PFSK-1 (cell line): ENCODE data around the gene SRRT.
A peak's percentile ranks its signal among the peaks of the same experiment; 100 is the strongest.

ENCODE experiments used
- FOXP2 ChIP-seq: optimal IDR thresholded peaks from 2 replicates; pipeline ENCODE3; 2011; ENCODE audit warnings: borderline replicate concordance, control low read depth, inconsistent platforms; ENCODE audit not compliant: insufficient read depth; ENCODE audit errors: extremely low read length, extremely low read depth
- POLR2AphosphoS5 ChIP-seq: IDR thresholded peaks from 2 replicates; pipeline ENCODE4 v1.6.1; 2012; ENCODE audit warnings: low read depth, mild to moderate bottlenecking, control low read depth, low read length, moderate library complexity
- SIN3A ChIP-seq: IDR thresholded peaks from 2 replicates; pipeline ENCODE4 v1.6.1; 2012; ENCODE audit warnings: mild to moderate bottlenecking, low read length, moderate library complexity, borderline replicate concordance; ENCODE audit not compliant: insufficient read depth
- TAF1 ChIP-seq: IDR thresholded peaks from 2 replicates; pipeline ENCODE4 v1.6.1; 2012; ENCODE audit warnings: low read length, control low read depth, borderline replicate concordance; ENCODE audit not compliant: insufficient read depth
- TF ChIP-seq, protein P1 (sequence below), 2 experiments: IDR thresholded peaks; 2 replicates each; pipeline versions ENCODE4 v1.6.1 to v1.8.0; 2011 to 2012; ENCODE audit warnings: low read depth in 2 of 2, low read length in 2 of 2, control low read depth in 1 of 2, inconsistent platforms in 1 of 2, mild to moderate bottlenecking in 1 of 2, moderate library complexity in 1 of 2; ENCODE audit not compliant: insufficient read depth in 1 of 2

SRRT gene

DNA sequence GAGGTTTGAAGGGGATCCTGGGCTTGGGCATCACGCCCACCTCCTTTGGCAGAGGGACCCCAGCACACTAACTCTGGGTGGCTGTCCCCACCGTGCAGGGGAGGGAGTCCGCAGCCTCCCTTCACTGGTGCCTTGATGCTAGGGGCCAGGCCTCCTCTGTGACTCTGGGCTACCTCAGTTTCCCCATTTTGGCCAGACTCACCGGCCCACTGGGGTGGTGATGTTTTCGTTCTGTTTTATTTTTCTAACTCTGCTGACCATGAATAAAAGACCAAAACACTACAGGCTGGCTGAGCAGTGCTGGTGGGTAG, 8.2 kb upstream of the SRRT start:
- TF ChIP-seq SIN3A (no peak), POLR2AphosphoS5 (no peak), FOXP2 (no peak), TAF1 (no peak)
- TF ChIP-seq, protein P1, sequence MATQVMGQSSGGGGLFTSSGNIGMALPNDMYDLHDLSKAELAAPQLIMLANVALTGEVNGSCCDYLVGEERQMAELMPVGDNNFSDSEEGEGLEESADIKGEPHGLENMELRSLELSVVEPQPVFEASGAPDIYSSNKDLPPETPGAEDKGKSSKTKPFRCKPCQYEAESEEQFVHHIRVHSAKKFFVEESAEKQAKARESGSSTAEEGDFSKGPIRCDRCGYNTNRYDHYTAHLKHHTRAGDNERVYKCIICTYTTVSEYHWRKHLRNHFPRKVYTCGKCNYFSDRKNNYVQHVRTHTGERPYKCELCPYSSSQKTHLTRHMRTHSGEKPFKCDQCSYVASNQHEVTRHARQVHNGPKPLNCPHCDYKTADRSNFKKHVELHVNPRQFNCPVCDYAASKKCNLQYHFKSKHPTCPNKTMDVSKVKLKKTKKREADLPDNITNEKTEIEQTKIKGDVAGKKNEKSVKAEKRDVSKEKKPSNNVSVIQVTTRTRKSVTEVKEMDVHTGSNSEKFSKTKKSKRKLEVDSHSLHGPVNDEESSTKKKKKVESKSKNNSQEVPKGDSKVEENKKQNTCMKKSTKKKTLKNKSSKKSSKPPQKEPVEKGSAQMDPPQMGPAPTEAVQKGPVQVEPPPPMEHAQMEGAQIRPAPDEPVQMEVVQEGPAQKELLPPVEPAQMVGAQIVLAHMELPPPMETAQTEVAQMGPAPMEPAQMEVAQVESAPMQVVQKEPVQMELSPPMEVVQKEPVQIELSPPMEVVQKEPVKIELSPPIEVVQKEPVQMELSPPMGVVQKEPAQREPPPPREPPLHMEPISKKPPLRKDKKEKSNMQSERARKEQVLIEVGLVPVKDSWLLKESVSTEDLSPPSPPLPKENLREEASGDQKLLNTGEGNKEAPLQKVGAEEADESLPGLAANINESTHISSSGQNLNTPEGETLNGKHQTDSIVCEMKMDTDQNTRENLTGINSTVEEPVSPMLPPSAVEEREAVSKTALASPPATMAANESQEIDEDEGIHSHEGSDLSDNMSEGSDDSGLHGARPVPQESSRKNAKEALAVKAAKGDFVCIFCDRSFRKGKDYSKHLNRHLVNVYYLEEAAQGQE (IDR thresholded peaks at IDR 0.05; ENCODE audit: insufficient read depth in 1 of 2, low read depth in 2 of 2, low read length in 2 of 2) = no peak

- no peak for TF ChIP-seq FOXP2
- no peak for TF ChIP-seq SIN3A
- TF ChIP-seq POLR2AphosphoS5 = peak; percentile 28; the same call in 1 of the 2 replicates
- TF ChIP-seq, protein P1 (IDR thresholded peaks at IDR 0.05; ENCODE audit: insufficient read depth in 1 of 2, low read depth in 2 of 2, low read length in 2 of 2) = no peak
- no peak for TF ChIP-seq TAF1
Measured at GRCh38 chr7:100867040-100867775, 7.7 kb upstream of the SRRT start, which contains the start of gene TRIP6. Gene TRIP6 (plus strand): TSS chr7:100867387. CDS start chr7:100867498, 111 bp downstream.

DNA sequence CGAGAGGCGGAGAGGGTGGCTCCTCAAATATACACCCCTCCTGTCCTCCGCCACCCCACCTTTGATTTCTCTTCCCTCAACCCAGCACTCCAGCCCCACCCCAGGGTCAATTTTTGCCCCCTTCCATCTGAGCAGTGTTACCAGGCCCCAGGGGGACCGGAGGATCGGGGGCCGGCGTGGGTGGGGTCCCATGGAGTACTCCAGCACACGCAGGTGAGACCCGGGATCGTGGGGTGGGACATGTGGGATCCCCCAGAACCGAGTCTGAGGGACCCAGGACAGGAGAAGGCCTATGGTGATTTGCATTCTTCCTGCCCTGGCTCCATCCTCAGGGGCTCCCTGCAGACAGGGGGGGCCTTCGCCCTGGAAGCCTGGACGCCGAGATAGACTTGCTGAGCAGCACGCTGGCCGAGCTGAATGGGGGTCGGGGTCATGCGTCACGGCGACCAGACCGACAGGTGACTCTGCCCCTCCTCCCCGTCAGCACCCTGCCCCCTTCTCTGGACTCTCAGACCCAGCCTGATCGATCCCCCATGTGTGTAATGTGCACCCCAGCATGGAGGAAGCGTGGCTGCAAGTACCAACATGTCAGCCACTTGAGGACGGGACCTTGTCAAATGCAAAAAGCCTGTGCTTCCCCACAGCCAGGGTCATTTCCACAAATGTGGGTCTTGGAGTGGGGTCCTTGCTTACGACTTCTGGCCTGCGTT, 7.0 kb upstream of the SRRT start:
- TF ChIP-seq TAF1 = no peak
- no peak for TF ChIP-seq SIN3A
- TF ChIP-seq, protein P1 (IDR thresholded peaks at IDR 0.05; ENCODE audit: insufficient read depth in 1 of 2, low read depth in 2 of 2, low read length in 2 of 2) = no peak
- no peak for TF ChIP-seq POLR2AphosphoS5
- TF ChIP-seq FOXP2 = no peak

DNA sequence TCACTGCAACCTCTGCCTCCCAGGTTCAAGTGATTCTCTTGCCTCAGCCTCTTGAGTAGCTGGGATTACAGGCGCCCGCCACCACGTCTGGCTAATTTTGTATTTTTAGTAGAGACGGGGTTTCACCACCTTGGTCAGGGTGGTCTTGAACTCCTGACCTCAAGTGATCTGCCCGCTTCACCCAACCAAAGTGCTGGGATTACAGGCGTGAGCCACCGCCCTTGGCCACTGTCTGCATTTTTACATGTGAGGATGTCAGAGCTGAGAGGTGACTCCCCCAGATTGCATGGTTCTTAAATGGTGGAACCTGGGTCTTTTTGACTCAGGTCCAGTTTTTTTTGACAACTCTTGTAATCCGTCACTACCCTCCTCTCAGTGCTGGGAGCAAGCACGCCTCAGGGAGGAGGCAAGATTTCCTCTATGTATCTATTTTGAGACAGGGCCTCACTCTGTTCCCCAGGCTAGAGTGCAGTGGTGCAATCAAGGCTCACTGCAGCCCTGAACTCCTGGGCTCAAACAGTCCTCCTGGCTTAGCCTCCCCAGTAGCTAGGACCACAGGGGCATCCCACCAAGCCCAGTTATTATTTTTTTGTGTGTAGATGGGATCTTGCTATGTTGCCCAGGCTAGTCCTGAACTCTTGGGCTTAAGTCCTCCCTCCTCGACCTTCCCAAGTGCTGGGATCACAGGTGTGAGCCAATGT, 1.2 kb upstream of the SRRT start:
- TF ChIP-seq POLR2AphosphoS5 (no peak), FOXP2 (no peak), SIN3A (no peak), TAF1 (no peak)
- TF ChIP-seq, protein P1 (IDR thresholded peaks at IDR 0.05; ENCODE audit: insufficient read depth in 1 of 2, low read depth in 2 of 2, low read length in 2 of 2) = no peak

GRCh38 chr7:100874300-100874576, 665 bp upstream of the SRRT start:
- no peak for TF ChIP-seq TAF1
- TF ChIP-seq, protein P1 (IDR thresholded peaks at IDR 0.05; ENCODE audit: insufficient read depth in 1 of 2, low read depth in 2 of 2, low read length in 2 of 2) = no peak
- no peak for TF ChIP-seq POLR2AphosphoS5
- TF ChIP-seq FOXP2 = no peak
- TF ChIP-seq SIN3A = no peak
